Adrenal gland (tissue), 19 donors: Measurements from ENCODE around the gene SOX13. TPM values are rescaled to one million over a fixed set of nuclear protein-coding genes. Genes with fewer than 3 reads are reported as not detected.

Source experiments
- DNase-seq, 7 donors: peaks; one replicate each; pipeline ENCODE4 v3.0.0-alpha.2; 2019 to 2020
- H3K27ac ChIP-seq, 5 donors: fragments of 200-600 bp; sonication (generic) in 4 of 5; 1 replicate in 3 of 5; 2 replicates in 2 of 5; pipeline versions ENCODE4 v1.5.1 to v1.8.0; 2016 to 2020; ENCODE audit warnings: mild to moderate bottlenecking in 1 of 5
- H3K27me3 ChIP-seq: fragments of 200-600 bp; 2 replicates; pipeline ENCODE4 v1.8.0; 2021
- H3K36me3 ChIP-seq, 2 donors: fragments of 200-600 bp; replicated peaks in 1 of 2; 1 replicate in 1 of 2; 2 replicates in 1 of 2; pipeline versions ENCODE4 v1.5.1 to v1.8.0; 2018 to 2022
- H3K4me1 ChIP-seq, 2 donors: fragments of 200-600 bp; replicated peaks in 1 of 2; 1 replicate in 1 of 2; 2 replicates in 1 of 2; pipeline versions ENCODE4 v1.5.1 to v1.8.0; 2018 to 2021
- H3K4me3 ChIP-seq, 4 donors: fragments of 200-600 bp; sonication (generic) in 3 of 4; one replicate each; pipeline ENCODE4 v1.5.1; 2016 to 2018
- H3K9me3 ChIP-seq, 3 donors: fragments of 200-600 bp; sonication (generic) in 1 of 3; replicated peaks in 1 of 3; 1 replicate in 2 of 3; 2 replicates in 1 of 3; pipeline versions ENCODE4 v1.5.1 to v1.8.0; 2016 to 2021
- POLR2A ChIP-seq, 2 donors: fragments of 450-650 bp; IDR thresholded peaks; one replicate each; pipeline ENCODE4 v1.6.1; 2017; ENCODE audit warnings: antibody characterized with exemption in 2 of 2, mild to moderate bottlenecking in 2 of 2, moderate library complexity in 1 of 2
- whole genome bisulfite sequencing, 4 donors: extraction: QIAGEN DNeasy Blood & Tissue Kit in 2 of 4; methylation state at CpG; one replicate each; pipeline versions ENCODE4 v1.1.5 to v1.1.7; 2013 to 2017; 5-methylcytosine and 5-hydroxymethylcytosine counted together
- intact Hi-C, 2 donors: fragments of 100-400 bp; cut with DNase I; formaldehyde crosslinking; loops; one replicate each; pipeline versions ENCODE4 v1.14.1 to v1.15.0; 2022 to 2023
- long read RNA-seq, 10 donors: library from polyadenylated mRNA in 3 of 10; unstranded in 2 of 10; stranded (forward) in 1 of 10; transcript quantifications; one replicate each; pipeline ENCODE4 v2.0.0 and lab custom pipeline, GENCODE V29; 2021 to 2026
- polyA plus RNA-seq, 3 donors: library from polyadenylated mRNA; stranded (reverse); fragments of 200-250 nt in 2 of 3; fragments of 350-450 nt in 1 of 3; fragmentation: Illumina TruSeq in 1 of 3; extraction: RNeasy Lipid Tissue Mini Kit (QIAGEN cat#74804) in 1 of 3; gene quantifications; one replicate each; pipeline ENCODE4 v1.2.3, GENCODE V29; 2013 to 2014
- total RNA-seq, 9 donors: library from RNA; depleted of rRNA in 4 of 9; stranded (reverse); fragments of >200 nt in 4 of 9; fragments of 120-200 nt in 1 of 9; fragmentation: NEBNext Ultra II Directional in 1 of 9; extraction: Animal tissue kit (Norgen Biotek cat#: 25700) in 1 of 9; gene quantifications; one replicate each; pipeline versions ENCODE4 v1.1.0 to v1.2.4, GENCODE V29; 2013 to 2023
- TF ChIP-seq, protein P1 (sequence below), 6 experiments: fragments of 450-650 bp in 4 of 6; fragments of 200-600 bp in 2 of 6; sonication (generic) in 1 of 6; IDR thresholded peaks; 1 replicate in 5 of 6; 2 replicates in 1 of 6; pipeline versions ENCODE4 v1.5.1 to v1.8.0; 2016 to 2021; ENCODE audit warnings: antibody characterized with exemption in 6 of 6, mild to moderate bottlenecking in 2 of 6, moderate library complexity in 1 of 6
- donor health status: healthy with polysubstance abuse.
- donor health status: Bipolar disorder and iron deficiency.
- donor health status: DM: yes; HTN: yes; CAD: no.
- donor health status: DM: no; HTN: no; CAD: no.
- donor health status: DM: no; HTN: no; CAD: no.
- donor health status: DM: yes; HTN: yes; CAD: no.

The SOX13 gene
- total RNA-seq (10 to 100 TPM in 8 of 9 donors, 1 to 10 TPM in 1; 4.2 to 44.5 (median 28.2) TPM), polyA plus RNA-seq (10 to 100 TPM; 10.1 to 23.6 (median 10.3) TPM)
- long read RNA-seq, donor 1, partial matches to known transcripts = 0 of 1 reads
- long read RNA-seq, donor 1, other reads (novel, unspliced or antisense) = 0 of 1 reads
- long read RNA-seq, donor 2 = 0 reads
- long read RNA-seq, donor 3 = 0 reads
- long read RNA-seq, donor 4, partial matches to known transcripts = 0 of 1 reads
- long read RNA-seq, donor 4, other reads (novel, unspliced or antisense) = 1 of 1 reads
- long read RNA-seq, donor 5, partial matches to known transcripts = 3 of 14 reads
- long read RNA-seq, donor 5, other reads (novel, unspliced or antisense) = 9 of 14 reads
- long read RNA-seq, donor 6, partial matches to known transcripts = 0 of 3 reads
- long read RNA-seq, donor 6, other reads (novel, unspliced or antisense) = 3 of 3 reads
- long read RNA-seq, donor 7 = 0 reads
- long read RNA-seq, donor 8, partial matches to known transcripts = 0 of 1 reads
- long read RNA-seq, donor 8, other reads (novel, unspliced or antisense) = 0 of 1 reads
- long read RNA-seq, donor 9 = 0 reads
- long read RNA-seq, donor 10 = 0 reads

DNA sequence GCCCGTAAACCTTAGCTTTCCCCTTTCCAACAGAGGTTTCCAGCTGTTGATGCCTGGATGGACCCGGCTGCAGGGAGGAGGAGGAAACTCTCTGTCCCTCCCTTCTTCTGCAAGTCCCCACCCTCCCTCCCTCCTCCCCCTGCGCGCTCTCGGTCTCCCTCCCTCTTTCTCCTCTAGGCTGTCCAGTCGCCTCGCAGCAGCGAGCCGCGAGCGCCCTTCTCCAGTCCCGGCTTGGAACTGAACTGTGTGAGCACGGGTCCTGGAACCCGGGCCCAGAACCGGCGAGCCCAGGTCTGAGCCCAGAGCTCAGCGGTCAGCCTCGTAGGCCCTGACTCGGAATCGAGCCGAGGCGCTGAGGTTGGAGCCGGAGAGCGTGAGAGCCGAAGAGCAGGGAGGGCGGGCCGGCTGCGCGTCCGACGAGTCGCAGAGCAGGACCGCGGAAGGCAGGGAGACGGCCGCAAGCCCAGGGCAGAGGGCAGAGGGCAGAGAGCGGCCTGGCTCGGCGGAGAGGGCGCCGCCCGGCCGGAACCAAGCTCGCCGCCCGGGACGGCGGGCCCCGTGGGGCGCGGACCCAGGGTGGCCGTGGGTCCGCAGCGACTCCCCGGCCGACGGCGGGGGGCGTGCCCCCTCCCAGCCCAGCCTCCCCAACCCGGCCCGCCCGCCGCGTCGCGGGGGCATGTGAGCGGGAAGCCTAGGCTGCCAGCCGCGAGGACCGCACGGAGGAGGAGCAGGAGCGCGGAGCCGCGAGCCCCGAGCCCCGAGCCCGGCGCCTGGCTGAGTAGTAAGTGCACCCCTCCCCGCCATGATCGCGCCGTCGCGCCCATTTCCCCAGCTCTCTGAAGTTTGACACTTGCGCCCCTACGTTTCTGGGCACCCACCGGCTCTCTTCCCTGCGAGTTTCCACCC lies at the start of gene SOX13:
SOX13 (plus strand) TSS at position 185 of the 906 bp plus-strand sequence. CDS start 39,801 bp downstream, outside the sequence.
- 0 to 7% (median 0%) methylated on average over 3 to 88 of the region's 89 CpGs for whole genome bisulfite sequencing, 4 donors
- Histone ChIP-seq H3K4me3 (peak within 1 kb of the TSS; percentile 52 to 80 (median 75)), H3K4me1 (peaks cover 9 to 33% of the 10 kb centered on the region in 2 donors), H3K9me3 (no peaks in the 10 kb centered on the region), H3K27me3 (no peaks in the 10 kb centered on the region), H3K36me3 (no peaks in the 10 kb centered on the region), H3K27ac (peak within 1 kb of the TSS; percentile 7 to 87 (median 67))
- DNase-seq = peak; percentile 87 to 93 (median 90)
- TF ChIP-seq, protein P1, sequence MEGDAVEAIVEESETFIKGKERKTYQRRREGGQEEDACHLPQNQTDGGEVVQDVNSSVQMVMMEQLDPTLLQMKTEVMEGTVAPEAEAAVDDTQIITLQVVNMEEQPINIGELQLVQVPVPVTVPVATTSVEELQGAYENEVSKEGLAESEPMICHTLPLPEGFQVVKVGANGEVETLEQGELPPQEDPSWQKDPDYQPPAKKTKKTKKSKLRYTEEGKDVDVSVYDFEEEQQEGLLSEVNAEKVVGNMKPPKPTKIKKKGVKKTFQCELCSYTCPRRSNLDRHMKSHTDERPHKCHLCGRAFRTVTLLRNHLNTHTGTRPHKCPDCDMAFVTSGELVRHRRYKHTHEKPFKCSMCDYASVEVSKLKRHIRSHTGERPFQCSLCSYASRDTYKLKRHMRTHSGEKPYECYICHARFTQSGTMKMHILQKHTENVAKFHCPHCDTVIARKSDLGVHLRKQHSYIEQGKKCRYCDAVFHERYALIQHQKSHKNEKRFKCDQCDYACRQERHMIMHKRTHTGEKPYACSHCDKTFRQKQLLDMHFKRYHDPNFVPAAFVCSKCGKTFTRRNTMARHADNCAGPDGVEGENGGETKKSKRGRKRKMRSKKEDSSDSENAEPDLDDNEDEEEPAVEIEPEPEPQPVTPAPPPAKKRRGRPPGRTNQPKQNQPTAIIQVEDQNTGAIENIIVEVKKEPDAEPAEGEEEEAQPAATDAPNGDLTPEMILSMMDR (IDR thresholded peaks at IDR 0.05) = peak in 3 of 6 experiments; percentile 13 to 33 (median 20)
- peak; percentile 77 to 93 for TF ChIP-seq POLR2A (IDR thresholded peaks at IDR 0.05)
- intact Hi-C loops = loop anchor here in 1 of 2 donors (5.0 kb wide), 1 partner anchor 201 kb away; no protein-coding TSS in a partner anchor

- no peak for DNase-seq
- no peaks in the 10 kb centered on the region for H3K9me3 ChIP-seq
- TF ChIP-seq, protein P1 (IDR thresholded peaks at IDR 0.05) = no peak
- no peak for TF ChIP-seq POLR2A (IDR thresholded peaks at IDR 0.05)
- intact Hi-C loops = no loop called here
- no peak overlapping the region for H3K4me3 ChIP-seq
- 69 to 76% (median 74%) methylated on average over 17 of the region's 17 CpGs for WGBS, 4 donors
- no peaks in the 10 kb centered on the region for H3K4me1 ChIP-seq
- no peak overlapping the region for H3K27ac ChIP-seq
- no peaks in the 10 kb centered on the region for H3K27me3 ChIP-seq
- H3K36me3 ChIP-seq = no peaks in the 10 kb centered on the region
These were observed 46.8 kb upstream of the SOX13 start for GRCh38 chr1:204025917-204026707.

GRCh38 chr1:204027446-204027845 lies 45.5 kb upstream of the SOX13 start:
- H3K4me3 ChIP-seq = no peak overlapping the region
- TF ChIP-seq, protein P1 (IDR thresholded peaks at IDR 0.05) = no peak
- TF ChIP-seq POLR2A (IDR thresholded peaks at IDR 0.05) = no peak
- no peaks in the 10 kb centered on the region for H3K27me3 ChIP-seq
- intact Hi-C loops = no loop called here
- DNase-seq = no peak
- 61 to 79% (median 69%) methylated on average over 3 of the region's 3 CpGs for WGBS, 4 donors
- H3K4me1 ChIP-seq = no peaks in the 10 kb centered on the region
- H3K9me3 ChIP-seq = no peaks in the 10 kb centered on the region
- H3K36me3 ChIP-seq = no peaks in the 10 kb centered on the region
- no peak overlapping the region for H3K27ac ChIP-seq
